ENCODE data around the gene BORCS6.
"Not testable (repeated sequence)": the region's sequence is repeated elsewhere in the genome, so short reads cannot be mapped to it uniquely, and the experiment has no call there.

BORCS6 gene

DNA sequence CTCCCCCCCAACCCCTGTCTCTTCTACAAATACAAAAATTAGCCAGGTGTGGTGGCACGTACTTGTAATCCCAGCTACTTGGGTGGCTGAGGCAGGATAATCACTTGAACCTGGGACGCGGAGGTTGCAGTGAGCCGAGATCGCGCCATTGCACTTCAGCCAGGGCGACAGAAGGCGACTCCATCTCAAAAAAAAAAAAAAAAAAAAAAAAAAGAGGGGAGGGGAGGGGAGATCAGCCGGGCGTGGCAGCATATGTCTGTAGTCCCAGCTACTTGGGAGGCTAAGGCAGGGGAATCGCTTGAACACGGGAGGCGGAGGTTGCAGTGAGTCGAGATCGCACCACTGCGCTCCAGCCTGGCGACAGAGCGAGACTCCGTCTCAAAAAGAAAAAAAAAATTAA lies 19.8 kb downstream of the BORCS6 start:
- DNase-seq, result not testable (repeated sequence)

DNA sequence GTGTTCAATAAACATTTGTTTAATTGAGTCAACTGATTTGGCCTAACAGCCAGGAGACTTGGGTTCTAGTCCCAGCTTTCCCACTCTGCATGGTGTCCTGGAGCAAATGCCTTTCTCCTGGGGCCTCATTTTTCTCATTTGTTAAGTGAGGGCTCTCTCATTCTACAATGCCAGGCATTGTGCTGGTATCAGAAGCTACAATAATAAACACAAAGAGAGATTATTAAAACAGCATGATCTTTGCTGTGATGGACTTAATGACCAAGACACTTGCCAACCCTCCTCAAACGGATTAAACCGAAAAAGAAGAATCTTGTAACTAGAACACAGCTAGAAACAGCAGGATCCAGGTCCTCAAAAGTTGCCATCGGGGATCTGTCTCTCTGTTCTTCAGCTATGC lies 22.5 kb downstream of the BORCS6 start:
- DNase-seq, result no peak

- DNase-seq, result no peak
Observed at GRCh38 chr17:8166731-8167130, 23.2 kb downstream of the BORCS6 start.

DNA sequence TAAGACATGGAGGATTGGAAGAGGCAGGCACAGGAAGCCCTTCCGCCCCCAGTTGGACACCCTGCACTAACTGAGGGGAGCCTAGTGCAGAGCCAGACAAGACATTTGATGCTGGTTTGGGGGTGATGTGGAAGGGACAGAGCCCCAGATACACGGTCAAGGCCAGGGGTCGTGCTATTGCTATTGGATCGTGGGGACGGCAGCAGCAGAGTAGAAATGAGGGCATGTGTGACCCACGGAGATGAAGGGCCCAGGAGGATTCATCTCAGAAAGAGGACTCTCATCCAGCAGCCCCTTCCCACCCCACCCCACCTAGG lies 25.2 kb downstream of the BORCS6 start:
- DNase-seq, result no peak

DNA sequence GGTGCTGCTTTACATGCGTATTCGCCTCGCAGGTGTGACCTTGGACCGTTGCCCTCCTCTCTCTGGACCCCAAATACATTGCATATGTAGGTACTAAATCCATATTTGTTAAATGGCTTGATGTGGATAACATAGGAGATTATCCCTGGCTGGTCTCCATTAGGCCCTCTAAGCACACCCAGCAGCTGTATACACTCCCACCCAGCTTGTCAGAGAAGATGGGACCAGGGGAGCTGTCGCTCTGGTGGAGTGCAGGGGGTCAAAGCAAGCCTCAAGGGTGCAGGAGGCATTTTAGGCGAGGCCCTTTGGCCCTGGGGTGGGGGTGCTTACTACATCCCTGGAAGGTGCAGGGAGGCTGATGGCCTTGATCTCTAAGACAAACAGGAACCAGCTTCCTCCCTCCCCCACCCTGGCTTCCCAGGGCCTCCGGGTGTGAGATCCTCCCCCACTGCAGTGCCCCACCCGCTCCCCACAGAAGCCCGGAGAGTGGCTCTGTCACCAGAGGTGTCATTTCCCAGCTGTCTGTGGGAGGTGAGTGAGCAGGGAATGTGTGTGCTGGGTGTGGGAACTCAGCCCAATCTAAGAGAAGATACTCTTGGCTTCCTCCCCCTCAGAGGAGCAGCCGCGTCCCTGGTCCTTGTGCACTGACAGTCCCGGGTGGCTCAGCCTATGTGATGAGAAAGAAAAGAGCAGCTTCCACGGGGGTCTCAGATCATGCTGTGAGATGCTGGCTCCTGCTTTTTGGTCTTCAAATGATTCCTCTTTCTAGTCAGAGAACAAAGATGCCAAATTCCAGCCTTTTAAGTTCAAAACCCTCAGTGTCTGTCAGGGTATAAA lies 25.8 kb downstream of the BORCS6 start:
- DNase-seq, result peak; percentile 59

GRCh38 chr17:8162997-8163977 lies 26.7 kb downstream of the BORCS6 start:
- no peak for DNase-seq

DNA sequence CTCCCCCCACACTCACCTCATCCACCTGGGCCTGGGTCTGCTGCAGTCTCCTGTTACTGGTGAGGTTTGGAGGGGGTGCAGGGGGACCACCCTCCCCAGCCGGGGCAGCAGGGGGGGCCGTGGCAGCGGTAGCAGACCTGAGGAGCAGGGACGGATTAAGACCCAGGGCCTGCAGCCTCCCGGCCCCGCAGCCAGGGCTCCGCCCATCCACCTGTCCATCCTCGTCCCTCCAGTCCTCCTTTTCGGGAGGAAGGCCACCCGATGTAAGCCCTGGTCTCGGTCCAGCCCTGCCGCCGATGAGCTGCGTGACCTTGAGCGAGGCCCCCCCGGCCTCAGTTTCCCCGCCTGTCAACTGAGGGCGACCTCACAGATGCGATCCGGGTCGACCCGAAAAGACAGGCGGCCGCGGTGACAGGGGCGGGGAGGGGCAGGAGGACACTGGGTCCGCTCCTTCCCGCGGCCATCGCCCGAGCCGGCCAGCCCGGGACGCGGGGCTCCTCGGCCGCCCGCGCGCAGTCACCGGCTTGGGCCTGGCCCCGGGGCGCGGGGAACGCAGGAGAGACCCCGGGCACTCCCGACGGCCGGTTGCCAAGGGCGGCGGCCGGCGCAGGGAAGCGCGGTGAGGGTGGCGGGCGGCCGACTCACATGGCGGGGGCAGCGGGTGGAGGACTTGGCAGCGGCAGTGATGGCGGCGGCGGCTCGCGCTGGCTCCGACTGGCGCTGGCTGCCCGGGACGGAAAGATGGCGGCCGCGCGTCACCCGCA lies 27.6 kb downstream of the BORCS6 start, which contains the start of gene VAMP2:
Gene VAMP2, minus strand, starts transcription at position 716 of the 764 bp plus-strand sequence. Its CDS starts 69 bp downstream, at position 647.
- DNase-seq, result peak; percentile 83

GRCh38 chr17:8161289-8162232 lies 28.4 kb downstream of the BORCS6 start:
- DNase-seq, result no peak

- DNase-seq, result no peak
Observed at GRCh38 chr17:8160741-8161221, 29.2 kb downstream of the BORCS6 start.

GRCh38 chr17:8160224-8160577 lies 29.8 kb downstream of the BORCS6 start:
- no peak for DNase-seq

DNA sequence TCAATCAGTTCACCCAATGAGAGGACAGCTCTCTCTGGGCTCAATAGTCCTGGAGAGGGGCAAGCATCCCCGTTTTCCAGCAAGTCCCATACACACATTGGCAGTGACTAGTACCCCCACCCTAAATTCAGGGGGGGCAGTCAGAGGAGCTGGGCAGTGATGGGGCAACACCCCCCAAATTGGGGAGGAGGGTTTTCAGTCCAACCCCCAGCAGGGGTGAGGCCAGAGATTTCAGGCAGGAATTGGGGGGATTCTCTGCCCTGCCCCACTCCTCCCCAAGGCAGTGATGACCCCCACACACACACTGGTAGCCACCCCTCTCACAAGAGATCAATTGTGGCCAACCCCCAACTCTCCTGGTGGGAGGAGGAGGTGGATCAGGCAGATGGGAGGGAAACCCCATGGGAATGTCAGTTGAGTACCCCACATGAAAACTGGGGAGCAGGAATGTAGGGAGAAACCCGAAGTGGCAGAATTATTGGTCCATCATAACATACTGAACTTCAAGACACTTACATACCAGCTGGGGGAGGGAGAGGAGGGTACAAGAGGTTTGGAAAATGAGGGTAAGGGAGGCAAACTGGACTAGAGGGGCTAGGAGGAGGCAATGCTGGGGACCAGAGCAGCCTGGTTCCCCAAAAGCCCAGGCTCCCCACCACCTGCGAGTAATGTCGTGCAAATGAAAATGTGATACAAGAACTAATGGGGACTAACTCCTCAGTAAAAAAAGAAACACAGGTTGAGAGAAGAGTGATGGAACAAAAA lies 30.3 kb downstream of the BORCS6 start:
- DNase-seq, result no peak

GRCh38 chr17:8159032-8159400 lies 31.0 kb downstream of the BORCS6 start:
- no peak for DNase-seq

GRCh38 chr17:8158267-8159031 lies 31.5 kb downstream of the BORCS6 start:
- peak; percentile 86 for DNase-seq

DNA sequence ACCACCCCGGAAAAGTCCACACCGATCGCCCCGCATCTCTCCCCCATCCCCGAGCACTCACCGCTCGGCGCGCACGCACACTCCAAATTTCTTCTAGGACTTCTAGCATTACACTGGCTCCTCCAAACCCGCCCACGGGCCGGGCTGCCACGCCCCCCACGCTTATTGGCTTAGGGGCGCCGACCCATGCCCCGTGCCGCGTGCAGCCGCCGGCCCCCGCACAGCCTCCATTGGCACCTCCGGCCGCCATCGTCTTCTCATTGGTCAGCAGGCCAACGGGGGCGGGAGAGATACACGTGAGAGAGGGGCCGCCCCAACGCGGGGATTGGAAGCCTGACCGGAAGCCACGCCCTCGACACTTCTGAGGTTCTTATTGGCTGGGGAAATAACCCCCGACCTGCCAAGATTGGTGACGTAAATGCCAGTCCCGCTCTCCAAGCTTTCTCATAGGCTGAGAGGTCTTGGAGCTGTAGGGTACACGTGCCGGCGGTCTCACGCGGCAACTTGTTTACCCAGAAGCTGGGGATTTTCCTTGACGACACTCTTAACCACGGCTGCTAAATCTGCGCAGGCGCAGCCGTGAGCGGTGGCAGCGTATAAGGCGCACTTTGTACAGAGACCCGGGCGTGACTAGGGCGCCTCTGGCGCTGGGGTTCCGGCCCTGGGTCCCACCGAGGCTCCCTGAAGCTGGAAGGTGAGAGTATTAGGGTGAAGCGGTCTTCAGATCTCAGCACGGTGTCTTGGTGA lies 33.6 kb downstream of the BORCS6 start:
- peak; percentile 100 for DNase-seq

GRCh38 chr17:8155996-8156245 lies 34.1 kb downstream of the BORCS6 start:
- DNase-seq, result no peak

- DNase-seq, result no peak
Observed at GRCh38 chr17:8155231-8155995, 34.6 kb downstream of the BORCS6 start.

GRCh38 chr17:8154608-8155155 lies 35.3 kb downstream of the BORCS6 start:
- DNase-seq, result no peak

DNA sequence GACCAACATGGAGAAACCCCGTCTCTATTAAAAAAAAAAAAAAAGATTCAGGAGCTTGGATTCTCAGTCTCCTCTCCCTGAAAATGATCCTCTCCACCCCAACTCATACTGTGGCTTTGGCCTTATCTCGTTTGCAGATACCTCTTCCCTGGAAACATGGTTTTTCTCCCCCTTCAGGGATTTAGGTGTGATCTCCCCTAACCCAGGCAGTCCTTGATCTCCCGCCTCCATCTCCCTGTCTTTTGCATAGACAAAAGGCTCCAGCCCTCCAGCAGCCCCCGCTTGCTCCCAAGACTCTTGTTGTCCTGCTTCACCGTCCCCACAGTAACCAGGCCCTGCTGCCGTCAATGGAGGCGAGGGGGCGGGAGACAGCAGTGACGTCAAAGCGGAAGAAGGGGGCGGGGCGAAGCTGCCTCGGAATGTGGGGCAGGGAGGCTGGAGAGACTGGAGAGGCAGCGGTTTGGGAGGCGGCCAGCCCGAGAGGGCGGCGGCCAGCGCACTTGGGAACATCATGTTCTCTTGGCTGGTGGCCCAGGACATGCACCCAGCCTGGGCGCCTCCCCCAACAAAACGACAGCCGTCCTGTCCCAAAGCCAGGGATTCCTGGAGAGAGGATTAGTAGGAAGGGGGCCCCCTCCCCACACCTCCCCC lies 35.9 kb downstream of the BORCS6 start:
- DNase-seq, result peak; percentile 83

Measured in activated CD8-positive, alpha-beta memory T cell treated with anti-CD3 and anti-CD28 coated beads, Interleukin-2, amount 50 U/mL, for 4 hours (primary cell).